Liver (tissue), 9 donors: ENCODE measurements around the gene RHBDF2. TPM values are rescaled to one million over a fixed set of nuclear protein-coding genes. Genes with fewer than 3 reads are reported as not detected.

Source experiments
- DNase-seq: peaks from one replicate; pipeline ENCODE4 v3.0.0-alpha.2; 2017; ENCODE audit warnings: low spot score
- H3K27ac ChIP-seq, 2 donors: one replicate each; pipeline ENCODE4 v1.7.0; 2013; ENCODE audit warnings: inconsistent platforms in 2 of 2, low read length in 2 of 2, control low read depth in 1 of 2, low read depth in 1 of 2, mild to moderate bottlenecking in 1 of 2
- H3K27me3 ChIP-seq, 4 donors: one replicate each; pipeline versions ENCODE4 v1.6.1 to v1.7.0; 2013; ENCODE audit warnings: low read length in 3 of 4, inconsistent platforms in 1 of 4, mild to moderate bottlenecking in 1 of 4, moderate library complexity in 1 of 4; ENCODE audit not compliant: control insufficient read depth in 4 of 4, insufficient read depth in 4 of 4
- H3K36me3 ChIP-seq, 4 donors: one replicate each; pipeline versions ENCODE4 v1.6.1 to v1.7.0; 2013; ENCODE audit warnings: low read length in 3 of 4, mild to moderate bottlenecking in 3 of 4, low read depth in 1 of 4, moderate library complexity in 1 of 4; ENCODE audit not compliant: control insufficient read depth in 4 of 4, insufficient read depth in 3 of 4
- H3K4me1 ChIP-seq, 4 donors: one replicate each; pipeline versions ENCODE4 v1.6.1 to v1.7.0; 2013; ENCODE audit warnings: low read length in 3 of 4, mild to moderate bottlenecking in 3 of 4, moderate library complexity in 1 of 4; ENCODE audit not compliant: control insufficient read depth in 4 of 4, insufficient read depth in 4 of 4
- H3K4me3 ChIP-seq, 3 donors: one replicate each; pipeline versions ENCODE4 v1.6.1 to v1.7.0; 2013; ENCODE audit warnings: low read length in 3 of 3, control low read depth in 1 of 3, low read depth in 1 of 3, mild to moderate bottlenecking in 1 of 3
- H3K9ac ChIP-seq, 2 donors: one replicate each; pipeline ENCODE4 v1.7.0; 2013; ENCODE audit warnings: low read length in 2 of 2, mild to moderate bottlenecking in 2 of 2, moderate library complexity in 2 of 2, control low read depth in 1 of 2, low read depth in 1 of 2
- H3K9me3 ChIP-seq, 4 donors: one replicate each; pipeline versions ENCODE4 v1.6.1 to v1.7.0; 2013; ENCODE audit warnings: low read length in 3 of 4; ENCODE audit not compliant: control insufficient read depth in 4 of 4
- EGR1 ChIP-seq, 2 donors: IDR thresholded peaks; 2 replicates each; pipeline ENCODE4 v1.6.1; 2016 to 2018; ENCODE audit warnings: antibody characterized with exemption in 2 of 2, low read depth in 2 of 2
- FOXA1 ChIP-seq: IDR thresholded peaks from 2 replicates; pipeline ENCODE4 v1.6.1; 2016; ENCODE audit warnings: antibody characterized with exemption
- FOXA2 ChIP-seq: IDR thresholded peaks from 2 replicates; pipeline ENCODE4 v1.6.1; 2016; ENCODE audit warnings: antibody characterized with exemption
- GABPA ChIP-seq, 2 donors: IDR thresholded peaks in 1 of 2; conservative IDR thresholded peaks in 1 of 2; 2 replicates each; pipeline ENCODE4 v1.6.1; 2016; ENCODE audit warnings: antibody characterized with exemption in 2 of 2, mild to moderate bottlenecking in 1 of 2, moderate library complexity in 1 of 2
- HNF4A ChIP-seq, 2 donors: conservative IDR thresholded peaks; 2 replicates each; pipeline ENCODE4 v1.6.1; 2016; ENCODE audit warnings: antibody characterized with exemption in 2 of 2, mild to moderate bottlenecking in 2 of 2
- HNF4G ChIP-seq: IDR thresholded peaks from 2 replicates; pipeline ENCODE4 v1.6.1; 2016; ENCODE audit warnings: antibody characterized with exemption
- JUND ChIP-seq, 2 donors: IDR thresholded peaks; 2 replicates each; pipeline ENCODE4 v1.6.1; 2016; ENCODE audit warnings: antibody characterized with exemption in 2 of 2
- NR2F2 ChIP-seq: IDR thresholded peaks from 2 replicates; pipeline ENCODE4 v1.6.1; 2016; ENCODE audit warnings: antibody characterized with exemption
- RAD21 ChIP-seq, 2 donors: IDR thresholded peaks; 2 replicates each; pipeline ENCODE4 v1.6.1; 2016; ENCODE audit warnings: antibody characterized with exemption in 2 of 2, mild to moderate bottlenecking in 2 of 2
- RXRA ChIP-seq, 2 donors: IDR thresholded peaks; 2 replicates each; pipeline ENCODE4 v1.6.1; 2017 to 2018; ENCODE audit warnings: antibody characterized with exemption in 2 of 2, mild to moderate bottlenecking in 1 of 2
- SP1 ChIP-seq: IDR thresholded peaks from 2 replicates; pipeline ENCODE4 v1.6.1; 2018; ENCODE audit warnings: antibody characterized with exemption, mild to moderate bottlenecking
- TAF1 ChIP-seq: conservative IDR thresholded peaks from 2 replicates; pipeline ENCODE4 v1.6.1; 2016; ENCODE audit warnings: antibody characterized with exemption, mild to moderate bottlenecking
- YY1 ChIP-seq: IDR thresholded peaks from 2 replicates; pipeline ENCODE4 v1.6.1; 2016; ENCODE audit warnings: antibody characterized with exemption, mild to moderate bottlenecking
- WGBS: extraction: QIAGEN DNeasy Blood & Tissue Kit; methylation state at CpG from one replicate; pipeline ENCODE4 v1.1.7; 2013; 5-methylcytosine and 5-hydroxymethylcytosine counted together
- polyA plus RNA-seq, 2 donors: library from polyadenylated mRNA; stranded (reverse) in 1 of 2; unstranded in 1 of 2; fragments of 200-250 nt in 1 of 2; fragments of >200 nt in 1 of 2; fragmentation: Nextera tagmentation in 1 of 2; extraction: Ambion mirVana in 1 of 2; gene quantifications; one replicate each; pipeline versions ENCODE4 v1.2.1 to v1.2.3, GENCODE V29; 2013 to 2015
- total RNA-seq, 2 donors: library from RNA; depleted of rRNA; stranded (reverse); fragments of >200 nt; gene quantifications; one replicate each; pipeline ENCODE4 v1.2.3, GENCODE V29; 2014
- TF ChIP-seq, protein P1 (sequence below): IDR thresholded peaks from 2 replicates; pipeline ENCODE4 v1.6.1; 2016; ENCODE audit warnings: antibody characterized with exemption
- TF ChIP-seq, protein P2 (sequence below): fragments of 150-350 bp; IDR thresholded peaks from 2 replicates; pipeline ENCODE4 v1.5.1; 2017; ENCODE audit warnings: improper control_type of control experiment, low read depth, low read length; ENCODE audit not compliant: missing input control
- TF ChIP-seq, protein P3 (sequence below): IDR thresholded peaks from 2 replicates; pipeline ENCODE4 v1.6.1; 2016; ENCODE audit warnings: antibody characterized with exemption
- TF ChIP-seq, protein P4 (sequence below): IDR thresholded peaks from 2 replicates; pipeline ENCODE4 v1.6.1; 2016; ENCODE audit warnings: antibody characterized with exemption
- TF ChIP-seq, protein P5 (sequence below): IDR thresholded peaks from 2 replicates; pipeline ENCODE4 v1.6.1; 2016; ENCODE audit warnings: antibody characterized with exemption, mild to moderate bottlenecking
- donor health status: healthy.
- donor health status: healthy.
- donor health status: healthy.
- donor health status: healthy.
- donor health status: healthy.

The RHBDF2 gene
- total and polyA plus RNA-seq, 4 donors, result 2.9 to 6.7 (median 4.6) TPM

DNA sequence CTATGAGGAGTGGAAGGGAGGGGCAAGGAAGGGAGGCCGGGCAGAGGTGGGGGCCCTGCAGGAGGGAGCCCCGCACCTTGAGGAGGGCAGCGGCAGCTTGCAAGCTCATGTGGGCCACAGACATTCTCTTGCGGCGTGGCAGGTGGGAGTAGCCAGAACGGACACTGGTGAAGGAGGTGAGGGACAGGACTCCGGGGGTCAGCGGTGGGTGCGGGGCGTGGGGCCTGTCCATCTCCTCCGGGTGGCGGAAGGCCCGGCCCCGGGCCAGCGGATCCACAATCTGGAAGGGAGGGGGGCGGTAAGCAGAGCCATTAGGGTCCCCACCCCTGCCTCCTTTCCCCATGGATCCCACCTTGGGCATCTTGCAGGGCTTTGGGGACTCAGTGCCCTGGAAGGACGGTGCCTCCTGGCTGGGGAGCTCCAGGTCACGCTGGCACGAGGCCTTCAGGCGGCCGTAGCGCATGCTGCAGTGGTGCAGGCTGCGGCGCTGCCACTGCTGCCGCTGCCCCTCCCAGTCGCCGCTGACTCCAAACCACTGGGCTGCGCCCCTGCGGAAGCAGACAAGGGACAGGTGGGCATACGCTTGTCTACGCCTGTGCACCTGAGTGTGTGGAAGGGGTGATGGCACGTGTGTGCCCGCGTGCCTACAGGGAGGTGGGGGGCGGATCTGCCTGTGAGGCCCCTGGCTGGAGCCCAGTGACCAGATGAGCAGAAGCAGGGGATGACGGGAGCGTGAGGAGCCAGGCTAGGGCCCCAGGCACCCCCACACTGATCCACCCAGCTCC is 22.3 kb downstream of the RHBDF2 start:
- no peak overlapping the region for H3K27ac ChIP-seq
- peaks cover 0 to 15% (median 3%) of the 10 kb centered on the region in 4 donors for H3K36me3 ChIP-seq
- WGBS, result 95% methylated on average over 37 of the region's 37 CpGs
- TF ChIP-seq, protein P1, sequence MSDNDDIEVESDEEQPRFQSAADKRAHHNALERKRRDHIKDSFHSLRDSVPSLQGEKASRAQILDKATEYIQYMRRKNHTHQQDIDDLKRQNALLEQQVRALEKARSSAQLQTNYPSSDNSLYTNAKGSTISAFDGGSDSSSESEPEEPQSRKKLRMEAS, result no peak
- TF ChIP-seq JUND (IDR thresholded peaks at IDR 0.05) (no peak), RAD21 (IDR thresholded peaks at IDR 0.05) (no peak), FOXA2 (no peak), RXRA (IDR thresholded peaks at IDR 0.05) (no peak)
- no peak for DNase-seq
- H3K9me3 ChIP-seq, result no peaks in the 10 kb centered on the region
- H3K4me3 ChIP-seq, result no peak overlapping the region
- no peaks in the 10 kb centered on the region for H3K27me3 ChIP-seq
- no peaks in the 10 kb centered on the region for H3K4me1 ChIP-seq
- no peak overlapping the region for H3K9ac ChIP-seq

DNA sequence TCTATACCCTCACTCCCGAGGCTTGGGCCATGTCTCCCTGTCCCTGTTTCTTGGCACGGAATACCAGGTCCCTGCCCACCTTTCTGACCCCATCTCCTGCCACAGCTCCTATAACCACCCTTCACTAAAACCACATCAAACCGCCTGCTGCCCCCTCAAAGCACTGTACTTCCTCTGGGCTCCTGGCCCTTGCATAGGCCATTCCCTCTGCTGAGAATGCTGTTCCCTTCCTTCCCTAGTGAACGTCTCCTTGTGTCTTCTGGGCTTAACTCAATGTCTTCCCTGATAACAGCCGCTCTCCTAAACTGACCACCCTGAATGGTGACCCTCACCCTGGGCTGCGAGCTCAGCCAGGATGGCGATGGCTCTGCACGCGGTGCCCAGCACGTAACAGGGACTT is 23.1 kb downstream of the RHBDF2 start:
- H3K4me1 ChIP-seq, result no peaks in the 10 kb centered on the region
- 95% methylated on average over 10 of the region's 10 CpGs for WGBS
- no peak for DNase-seq
- peaks cover 0 to 15% (median 4%) of the 10 kb centered on the region in 4 donors for H3K36me3 ChIP-seq
- H3K9ac ChIP-seq, result no peak overlapping the region
- no peaks in the 10 kb centered on the region for H3K27me3 ChIP-seq
- no peak overlapping the region for H3K27ac ChIP-seq
- no peaks in the 10 kb centered on the region for H3K9me3 ChIP-seq
- TF ChIP-seq HNF4G (no peak), JUND (IDR thresholded peaks at IDR 0.05) (no peak)
- no peak overlapping the region for H3K4me3 ChIP-seq

DNA sequence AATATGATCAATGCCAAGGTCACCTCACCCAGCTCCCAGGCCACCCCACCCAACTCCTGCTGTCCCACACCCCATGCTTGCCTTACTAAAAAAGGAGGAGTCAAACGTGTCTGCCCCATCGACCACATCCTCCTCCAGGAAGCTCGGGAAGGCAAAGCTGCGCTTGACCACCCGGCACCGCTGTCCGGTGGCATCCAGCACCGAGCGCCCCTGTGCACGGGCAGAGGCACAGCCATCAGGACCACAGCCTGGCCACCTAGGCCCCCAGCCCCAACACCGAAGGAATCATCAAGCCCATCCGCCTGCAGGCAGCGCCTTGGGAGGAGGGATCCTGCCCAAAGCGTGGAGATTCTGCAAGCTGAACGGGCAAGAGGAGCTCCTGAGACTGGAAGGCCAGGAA is 23.6 kb downstream of the RHBDF2 start:
- 92% methylated on average over 15 of the region's 15 CpGs for WGBS
- no peaks in the 10 kb centered on the region for H3K9me3 ChIP-seq
- H3K9ac ChIP-seq, result no peak overlapping the region
- peaks cover 0 to 20% (median 7%) of the 10 kb centered on the region in 4 donors for H3K36me3 ChIP-seq
- DNase-seq, result no peak
- no peak for TF ChIP-seq FOXA2
- no peak for TF ChIP-seq TAF1
- no peak for TF ChIP-seq FOXA1
- no peak for TF ChIP-seq EGR1 (IDR thresholded peaks at IDR 0.05; ENCODE audit: low read depth in 2 of 2)
- no peak for TF ChIP-seq HNF4G
- no peak for TF ChIP-seq YY1
- no peak for TF ChIP-seq SP1
- TF ChIP-seq HNF4A (conservative IDR thresholded peaks at IDR 0.05), result no peak
- TF ChIP-seq, protein P2, sequence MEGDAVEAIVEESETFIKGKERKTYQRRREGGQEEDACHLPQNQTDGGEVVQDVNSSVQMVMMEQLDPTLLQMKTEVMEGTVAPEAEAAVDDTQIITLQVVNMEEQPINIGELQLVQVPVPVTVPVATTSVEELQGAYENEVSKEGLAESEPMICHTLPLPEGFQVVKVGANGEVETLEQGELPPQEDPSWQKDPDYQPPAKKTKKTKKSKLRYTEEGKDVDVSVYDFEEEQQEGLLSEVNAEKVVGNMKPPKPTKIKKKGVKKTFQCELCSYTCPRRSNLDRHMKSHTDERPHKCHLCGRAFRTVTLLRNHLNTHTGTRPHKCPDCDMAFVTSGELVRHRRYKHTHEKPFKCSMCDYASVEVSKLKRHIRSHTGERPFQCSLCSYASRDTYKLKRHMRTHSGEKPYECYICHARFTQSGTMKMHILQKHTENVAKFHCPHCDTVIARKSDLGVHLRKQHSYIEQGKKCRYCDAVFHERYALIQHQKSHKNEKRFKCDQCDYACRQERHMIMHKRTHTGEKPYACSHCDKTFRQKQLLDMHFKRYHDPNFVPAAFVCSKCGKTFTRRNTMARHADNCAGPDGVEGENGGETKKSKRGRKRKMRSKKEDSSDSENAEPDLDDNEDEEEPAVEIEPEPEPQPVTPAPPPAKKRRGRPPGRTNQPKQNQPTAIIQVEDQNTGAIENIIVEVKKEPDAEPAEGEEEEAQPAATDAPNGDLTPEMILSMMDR, result no peak
- TF ChIP-seq JUND (IDR thresholded peaks at IDR 0.05), result no peak
- TF ChIP-seq, protein P3, sequence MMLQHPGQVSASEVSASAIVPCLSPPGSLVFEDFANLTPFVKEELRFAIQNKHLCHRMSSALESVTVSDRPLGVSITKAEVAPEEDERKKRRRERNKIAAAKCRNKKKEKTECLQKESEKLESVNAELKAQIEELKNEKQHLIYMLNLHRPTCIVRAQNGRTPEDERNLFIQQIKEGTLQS, result no peak
- TF ChIP-seq GABPA (IDR thresholded peaks at IDR 0.05 in 1 of 2, conservative IDR thresholded peaks at IDR 0.05 in 1 of 2), result no peak
- no peak for TF ChIP-seq RXRA (IDR thresholded peaks at IDR 0.05)
- no peak for TF ChIP-seq NR2F2
- TF ChIP-seq, protein P4, sequence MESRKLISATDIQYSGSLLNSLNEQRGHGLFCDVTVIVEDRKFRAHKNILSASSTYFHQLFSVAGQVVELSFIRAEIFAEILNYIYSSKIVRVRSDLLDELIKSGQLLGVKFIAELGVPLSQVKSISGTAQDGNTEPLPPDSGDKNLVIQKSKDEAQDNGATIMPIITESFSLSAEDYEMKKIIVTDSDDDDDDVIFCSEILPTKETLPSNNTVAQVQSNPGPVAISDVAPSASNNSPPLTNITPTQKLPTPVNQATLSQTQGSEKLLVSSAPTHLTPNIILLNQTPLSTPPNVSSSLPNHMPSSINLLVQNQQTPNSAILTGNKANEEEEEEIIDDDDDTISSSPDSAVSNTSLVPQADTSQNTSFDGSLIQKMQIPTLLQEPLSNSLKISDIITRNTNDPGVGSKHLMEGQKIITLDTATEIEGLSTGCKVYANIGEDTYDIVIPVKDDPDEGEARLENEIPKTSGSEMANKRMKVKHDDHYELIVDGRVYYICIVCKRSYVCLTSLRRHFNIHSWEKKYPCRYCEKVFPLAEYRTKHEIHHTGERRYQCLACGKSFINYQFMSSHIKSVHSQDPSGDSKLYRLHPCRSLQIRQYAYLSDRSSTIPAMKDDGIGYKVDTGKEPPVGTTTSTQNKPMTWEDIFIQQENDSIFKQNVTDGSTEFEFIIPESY, result no peak
- TF ChIP-seq RAD21 (IDR thresholded peaks at IDR 0.05), result no peak
- TF ChIP-seq, protein P5, sequence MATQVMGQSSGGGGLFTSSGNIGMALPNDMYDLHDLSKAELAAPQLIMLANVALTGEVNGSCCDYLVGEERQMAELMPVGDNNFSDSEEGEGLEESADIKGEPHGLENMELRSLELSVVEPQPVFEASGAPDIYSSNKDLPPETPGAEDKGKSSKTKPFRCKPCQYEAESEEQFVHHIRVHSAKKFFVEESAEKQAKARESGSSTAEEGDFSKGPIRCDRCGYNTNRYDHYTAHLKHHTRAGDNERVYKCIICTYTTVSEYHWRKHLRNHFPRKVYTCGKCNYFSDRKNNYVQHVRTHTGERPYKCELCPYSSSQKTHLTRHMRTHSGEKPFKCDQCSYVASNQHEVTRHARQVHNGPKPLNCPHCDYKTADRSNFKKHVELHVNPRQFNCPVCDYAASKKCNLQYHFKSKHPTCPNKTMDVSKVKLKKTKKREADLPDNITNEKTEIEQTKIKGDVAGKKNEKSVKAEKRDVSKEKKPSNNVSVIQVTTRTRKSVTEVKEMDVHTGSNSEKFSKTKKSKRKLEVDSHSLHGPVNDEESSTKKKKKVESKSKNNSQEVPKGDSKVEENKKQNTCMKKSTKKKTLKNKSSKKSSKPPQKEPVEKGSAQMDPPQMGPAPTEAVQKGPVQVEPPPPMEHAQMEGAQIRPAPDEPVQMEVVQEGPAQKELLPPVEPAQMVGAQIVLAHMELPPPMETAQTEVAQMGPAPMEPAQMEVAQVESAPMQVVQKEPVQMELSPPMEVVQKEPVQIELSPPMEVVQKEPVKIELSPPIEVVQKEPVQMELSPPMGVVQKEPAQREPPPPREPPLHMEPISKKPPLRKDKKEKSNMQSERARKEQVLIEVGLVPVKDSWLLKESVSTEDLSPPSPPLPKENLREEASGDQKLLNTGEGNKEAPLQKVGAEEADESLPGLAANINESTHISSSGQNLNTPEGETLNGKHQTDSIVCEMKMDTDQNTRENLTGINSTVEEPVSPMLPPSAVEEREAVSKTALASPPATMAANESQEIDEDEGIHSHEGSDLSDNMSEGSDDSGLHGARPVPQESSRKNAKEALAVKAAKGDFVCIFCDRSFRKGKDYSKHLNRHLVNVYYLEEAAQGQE, result no peak
- TF ChIP-seq, protein P1, result no peak
- H3K27me3 ChIP-seq, result no peaks in the 10 kb centered on the region
- no peak overlapping the region for H3K27ac ChIP-seq
- no peak overlapping the region for H3K4me3 ChIP-seq
- no peaks in the 10 kb centered on the region for H3K4me1 ChIP-seq
